ENCODE results near the gene PRDM16.

Gene PRDM16

DNA sequence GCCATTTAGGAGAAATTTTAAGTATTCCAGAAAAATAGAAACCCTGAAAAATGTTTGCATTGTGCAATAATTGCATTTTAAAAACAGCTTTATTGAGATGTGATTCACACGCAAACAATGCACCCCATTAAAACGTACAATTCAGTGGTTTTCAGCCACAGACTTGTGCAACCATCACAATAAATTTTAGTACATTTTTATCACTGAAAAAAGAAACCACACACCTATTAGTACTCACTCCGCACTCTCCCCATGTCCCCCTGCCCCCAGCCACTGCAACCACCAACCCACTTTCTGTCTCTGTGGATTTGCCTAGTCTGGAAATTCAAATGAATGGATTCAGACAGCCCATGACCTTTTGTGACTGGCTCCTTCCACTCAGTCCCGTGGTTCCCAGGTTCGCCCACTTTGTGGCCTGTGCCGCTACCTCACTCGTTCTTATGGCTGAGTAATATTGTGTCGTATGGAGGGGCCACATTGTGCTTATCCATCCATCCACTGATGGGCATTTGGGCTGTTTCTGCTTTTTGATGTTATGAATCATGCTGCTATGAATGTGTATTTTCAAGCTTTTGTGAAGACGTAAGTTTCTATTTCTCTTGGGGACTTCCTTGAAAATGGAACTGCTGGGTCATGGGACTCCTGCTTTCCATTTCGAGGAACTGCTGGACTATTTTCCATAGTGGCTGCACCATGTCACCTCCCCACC lies 237.7 kb downstream of the PRDM16 start:
- DNase-seq (ENCODE audit: low spot score): no peak

DNA sequence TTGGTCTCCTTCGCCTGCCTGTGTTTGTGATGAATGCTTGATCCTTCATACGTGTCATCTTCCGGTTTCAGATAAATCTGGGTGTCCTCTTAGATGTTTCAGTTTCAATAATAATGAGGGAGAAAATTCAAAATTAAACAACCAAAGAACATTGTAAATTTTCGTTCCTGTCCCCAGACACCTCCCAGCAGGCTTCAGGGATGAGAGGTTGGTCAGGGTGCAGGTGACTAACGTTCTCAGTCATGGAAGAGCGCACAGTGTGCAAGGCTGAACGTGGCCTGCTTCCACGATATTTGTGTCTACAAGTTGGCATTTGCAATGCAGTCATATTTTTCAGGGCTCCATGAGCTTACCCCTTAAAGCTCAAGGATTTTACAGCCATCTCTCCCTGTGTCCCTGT lies 238.4 kb downstream of the PRDM16 start:
- no peak for DNase-seq (ENCODE audit: low spot score)

DNA sequence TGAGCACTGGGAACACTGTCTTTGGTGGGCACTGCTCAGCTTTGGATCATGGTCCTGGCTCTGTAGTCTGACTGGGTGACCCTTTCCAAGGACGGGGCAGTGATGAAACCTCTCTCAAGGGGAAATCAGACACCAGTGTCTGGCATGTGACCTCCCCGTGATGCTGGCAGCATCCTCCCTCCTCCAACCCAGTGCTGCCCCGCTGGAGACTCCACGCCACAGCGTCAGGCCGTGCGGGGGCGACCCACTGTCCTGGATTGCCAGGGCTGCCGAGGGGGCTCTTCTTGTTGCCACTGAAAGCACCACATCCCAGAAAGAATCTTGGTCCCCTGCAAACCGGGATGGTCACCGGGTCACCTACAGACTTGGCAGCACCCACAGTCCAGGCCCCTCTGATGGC lies 239.1 kb downstream of the PRDM16 start:
- no peak for DNase-seq (ENCODE audit: low spot score)

DNA sequence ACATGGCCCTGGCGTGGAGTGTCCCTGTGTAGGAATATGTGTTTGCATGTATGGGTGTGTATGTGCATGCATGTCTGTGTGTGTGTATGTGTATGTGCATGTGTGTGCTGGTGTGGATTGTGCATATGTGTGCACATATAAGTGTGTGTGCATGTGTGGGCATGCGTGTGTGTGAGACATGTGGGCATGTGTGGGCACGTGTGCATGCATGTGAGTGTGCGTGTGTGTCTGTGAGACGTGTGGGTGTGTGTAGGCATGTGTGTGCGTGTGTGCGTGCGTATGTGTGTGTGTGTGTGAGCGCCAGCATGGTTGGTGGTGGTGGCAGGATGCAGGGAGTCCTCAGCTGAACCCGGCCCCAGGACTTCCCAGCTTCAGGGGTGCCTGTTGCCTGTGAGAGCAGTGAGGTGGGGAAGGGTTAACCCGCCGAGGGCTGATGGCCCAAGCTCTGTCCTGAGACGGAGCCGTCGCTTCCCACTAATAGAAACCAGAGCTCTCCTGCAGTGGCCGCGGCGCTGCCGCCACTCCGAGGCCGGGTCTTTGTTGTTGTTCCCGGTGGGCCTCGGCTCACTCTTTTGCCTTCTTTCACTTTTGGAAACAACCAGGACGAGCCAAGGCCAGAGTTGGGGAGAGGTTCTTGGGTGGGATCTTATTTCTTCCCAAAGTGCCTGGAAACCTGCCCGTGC lies 241.9 kb downstream of the PRDM16 start:
- no peak for DNase-seq (ENCODE audit: low spot score)

DNA sequence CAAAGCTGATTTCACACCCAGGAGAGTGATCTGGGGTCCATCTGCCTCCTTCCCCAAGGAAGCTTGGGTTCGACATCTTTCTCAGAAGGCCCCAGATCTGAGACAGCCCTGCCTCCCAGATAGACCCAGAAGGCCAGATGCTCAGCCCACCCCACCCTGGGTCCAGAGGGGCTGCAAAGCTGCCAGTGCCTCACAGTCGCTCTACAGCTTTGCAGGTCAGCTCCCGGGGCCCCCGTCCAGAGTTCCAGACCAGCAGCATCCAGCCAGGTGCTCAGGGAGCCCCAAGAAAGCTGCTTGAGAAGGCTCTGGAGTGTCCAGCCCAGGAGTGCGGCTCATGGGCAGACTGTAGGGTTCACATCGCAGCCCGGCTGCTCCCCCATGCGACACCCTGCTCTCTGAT lies 242.7 kb downstream of the PRDM16 start:
- DNase-seq (ENCODE audit: low spot score): no peak

DNA sequence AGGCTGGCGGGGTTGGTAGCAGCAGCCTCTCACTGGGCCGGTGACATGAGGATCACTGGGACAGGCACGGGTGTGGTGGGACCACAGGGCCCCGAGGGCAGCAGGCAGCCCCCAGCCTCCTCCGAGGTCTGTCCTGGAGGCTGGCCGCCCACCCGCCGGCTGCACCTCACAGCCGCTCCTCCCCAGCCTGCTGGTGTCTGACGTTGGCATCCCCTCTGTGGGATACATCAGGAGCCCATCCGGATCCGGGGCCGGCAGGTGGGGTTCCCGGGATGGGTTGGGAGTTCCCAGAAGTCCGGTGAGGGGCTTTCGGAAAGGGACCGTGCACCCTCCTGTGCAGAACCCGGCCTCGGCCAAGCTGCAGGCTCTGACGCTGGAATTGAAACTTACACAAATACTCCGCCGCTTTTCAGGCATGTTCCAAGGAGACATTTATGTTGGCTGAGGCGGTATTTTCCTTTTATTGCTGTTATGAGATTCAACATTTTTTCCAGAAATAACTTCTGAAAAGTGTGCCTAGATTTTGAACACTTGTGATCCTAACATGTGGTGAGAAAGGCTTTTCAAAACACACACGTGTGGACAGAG lies 243.4 kb downstream of the PRDM16 start:
- DNase-seq (ENCODE audit: low spot score): no peak

DNA sequence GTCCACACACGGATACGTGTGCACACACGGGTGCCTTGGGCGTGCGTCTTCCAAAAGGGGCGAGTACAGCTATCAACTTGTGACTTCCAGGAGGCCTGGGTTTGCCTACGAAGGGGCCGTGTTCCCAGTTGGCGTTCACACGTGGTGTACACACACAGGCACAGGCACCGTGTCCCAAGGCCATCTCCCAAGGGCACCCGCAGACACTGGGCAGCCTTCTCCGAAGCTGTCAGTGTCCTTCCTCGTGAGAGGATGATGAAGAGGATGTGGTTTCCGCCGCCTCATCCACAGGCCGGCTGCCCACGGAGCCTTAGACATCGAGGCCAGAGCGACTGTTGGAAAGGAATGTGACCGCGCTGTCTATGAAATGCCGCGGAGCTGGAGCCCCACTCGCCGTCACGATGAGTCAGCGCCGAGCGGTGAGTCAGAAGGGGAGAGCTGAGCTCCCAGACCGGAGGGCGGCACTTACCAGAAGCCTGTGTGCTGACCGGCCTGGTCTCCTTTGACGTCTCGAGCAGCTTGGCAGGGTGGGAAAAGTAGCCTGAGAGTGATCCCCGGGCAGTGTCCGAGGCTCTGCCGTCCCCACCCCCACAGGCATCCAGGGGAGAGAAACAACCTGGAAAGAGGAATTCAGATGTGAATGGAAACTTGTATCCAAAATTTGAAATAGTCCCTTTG lies 244.0 kb downstream of the PRDM16 start:
- DNase-seq (ENCODE audit: low spot score): no peak

DNA sequence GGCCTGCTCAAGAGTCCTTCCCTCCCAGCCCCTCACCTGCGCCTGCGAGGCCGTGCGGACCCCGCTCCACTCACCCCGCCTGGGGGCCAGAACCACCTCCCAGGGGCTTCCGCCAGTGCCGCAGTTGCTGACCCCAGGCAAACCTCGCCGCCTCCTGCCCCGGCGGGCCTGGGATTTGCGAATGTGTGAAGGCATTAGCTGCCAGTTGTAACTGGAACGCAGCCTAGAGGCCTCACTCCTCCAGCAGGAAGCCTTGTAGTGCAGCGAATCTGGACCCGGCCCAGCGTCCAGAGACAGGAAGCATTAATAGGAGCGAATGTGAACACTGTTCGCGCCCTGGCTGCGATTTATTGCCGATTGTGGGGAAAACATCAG lies 244.6 kb downstream of the PRDM16 start:
- no peak for DNase-seq (ENCODE audit: low spot score)

DNA sequence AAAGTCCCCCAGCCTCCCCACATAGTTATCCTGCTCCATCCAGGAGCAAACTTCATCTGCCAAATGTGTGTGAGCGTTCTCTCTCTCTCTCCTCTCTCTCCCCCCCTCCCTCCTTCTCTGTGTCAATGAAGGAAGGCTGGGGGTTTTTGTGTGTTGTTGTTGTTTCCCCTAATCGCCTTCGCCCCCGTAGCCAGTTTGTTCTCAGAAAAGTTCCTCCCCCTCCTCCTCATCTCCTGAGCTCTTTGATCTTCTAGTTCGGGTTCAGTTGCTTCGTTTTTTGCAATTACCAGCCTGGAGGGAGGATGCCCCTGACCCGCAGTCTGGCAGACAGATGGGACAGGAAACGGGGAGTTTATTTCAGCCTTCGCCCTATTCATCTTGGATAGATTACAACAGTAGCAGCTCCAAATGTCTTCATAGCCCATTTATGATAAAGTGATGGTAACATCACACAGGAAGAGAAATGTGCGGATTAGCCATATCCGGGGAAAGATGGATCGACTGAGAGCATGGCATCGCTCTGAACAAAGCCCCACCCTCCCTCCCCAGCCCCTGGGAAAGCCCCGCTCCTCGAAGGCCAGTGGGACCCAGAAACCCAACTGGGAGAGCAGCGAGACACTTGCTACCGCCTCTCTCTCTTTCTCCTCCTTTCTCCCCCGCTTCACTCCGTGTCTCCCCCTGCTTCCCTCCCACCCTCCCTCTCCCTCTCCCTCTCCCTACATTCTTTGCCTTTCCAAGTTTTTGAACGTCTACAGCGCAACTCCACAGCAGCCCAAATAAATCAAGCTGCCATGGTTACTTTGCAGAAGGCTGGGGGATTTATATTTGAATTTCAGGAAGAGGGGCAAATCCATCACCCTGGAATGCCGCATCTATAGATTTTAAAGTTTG lies 245.7 kb downstream of the PRDM16 start:
- DNase-seq (ENCODE audit: low spot score): no peak

DNA sequence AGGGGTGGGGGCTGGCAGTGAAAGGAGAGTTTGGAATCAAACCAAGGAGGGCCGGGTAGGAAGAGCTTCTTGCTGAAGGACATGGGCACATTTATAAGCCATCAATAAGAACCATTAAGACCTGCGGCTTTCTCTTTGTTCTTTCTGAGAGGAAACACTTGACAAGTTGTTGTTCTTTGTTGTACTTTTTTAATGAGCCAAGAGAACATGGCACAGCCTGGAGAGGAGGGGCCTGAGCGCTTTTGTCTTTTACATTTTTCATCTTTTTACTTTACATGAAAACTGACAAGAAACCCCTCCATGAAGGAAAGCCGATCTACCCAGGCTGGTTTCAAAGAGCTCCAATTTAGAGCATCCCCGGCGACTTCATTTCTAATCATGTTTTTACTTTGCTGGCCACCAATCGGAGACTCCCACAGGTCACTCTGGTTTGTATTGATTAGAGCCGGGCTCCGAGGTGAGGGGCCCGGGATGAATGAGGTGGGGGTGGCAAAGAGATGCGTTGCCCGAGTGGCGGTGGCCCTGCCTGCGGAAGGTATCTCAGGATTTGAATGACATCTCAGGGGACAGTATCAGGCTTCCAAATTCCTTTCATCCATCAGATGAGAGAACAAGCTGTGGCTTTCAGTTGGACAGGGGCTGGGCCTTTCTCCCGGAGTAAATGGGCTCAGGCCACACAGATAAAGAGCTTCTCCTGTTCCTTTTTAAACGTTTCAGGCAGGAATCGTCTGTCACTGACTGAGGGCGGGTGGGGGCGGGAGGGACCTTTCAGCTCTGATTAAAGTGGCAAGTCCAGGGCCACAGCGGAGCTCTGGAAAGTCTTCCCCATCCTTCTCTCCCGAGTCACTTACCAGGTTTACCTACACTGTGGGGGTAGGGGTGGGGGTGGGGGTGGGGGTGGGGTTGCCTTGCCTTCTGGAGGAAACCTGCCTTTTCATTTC lies 246.7 kb downstream of the PRDM16 start:
- no peak for DNase-seq (ENCODE audit: low spot score)

DNA sequence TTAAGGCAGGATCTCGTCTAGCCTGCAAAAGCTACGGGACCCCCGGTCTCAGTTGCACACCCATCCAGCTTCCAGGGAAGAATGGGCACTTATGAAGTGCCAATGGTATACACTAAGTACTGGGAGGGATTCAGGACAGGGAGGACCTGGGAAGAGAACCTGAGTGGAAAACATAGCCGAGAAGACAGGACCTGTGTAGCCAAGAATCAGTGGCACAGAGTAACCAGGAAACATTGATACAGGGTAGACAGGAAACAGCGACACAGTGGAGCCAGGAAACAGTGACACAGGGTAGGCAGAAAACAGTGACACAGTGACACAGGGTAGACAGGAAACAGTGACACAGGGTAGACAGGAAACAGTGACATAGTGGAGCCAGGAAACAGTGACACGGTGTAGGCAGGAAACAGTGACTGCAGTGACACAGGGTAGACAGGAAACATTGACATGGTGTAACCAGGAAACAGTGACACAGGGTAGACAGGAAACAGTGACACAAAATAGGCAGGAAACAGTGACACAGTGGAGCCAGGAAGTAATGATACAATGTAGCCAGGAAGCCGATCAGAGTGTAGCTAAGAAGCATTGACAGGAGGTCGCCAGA lies 247.4 kb downstream of the PRDM16 start:
- DNase-seq (ENCODE audit: low spot score): no peak

DNA sequence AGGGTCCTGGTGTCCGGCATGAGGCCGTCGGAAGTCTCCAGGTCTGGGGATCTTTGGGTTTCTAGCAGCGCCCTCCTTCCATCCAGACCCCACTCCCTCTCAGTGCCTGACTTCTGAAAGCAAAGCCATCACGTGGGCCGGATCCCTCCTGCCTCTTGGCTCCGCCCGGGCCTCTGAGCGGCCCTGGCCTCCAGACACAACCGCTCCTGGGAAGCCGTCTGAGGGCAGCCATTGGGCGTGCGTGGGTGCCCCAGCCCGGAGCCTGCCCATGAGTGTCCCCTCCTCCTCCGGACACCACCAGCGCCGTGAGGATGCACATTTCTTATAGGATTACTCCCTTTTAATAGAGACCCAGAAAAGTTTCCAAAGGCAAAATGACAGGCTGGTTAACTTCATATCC lies 248.5 kb downstream of the PRDM16 start:
- DNase-seq (ENCODE audit: low spot score): no peak

DNA sequence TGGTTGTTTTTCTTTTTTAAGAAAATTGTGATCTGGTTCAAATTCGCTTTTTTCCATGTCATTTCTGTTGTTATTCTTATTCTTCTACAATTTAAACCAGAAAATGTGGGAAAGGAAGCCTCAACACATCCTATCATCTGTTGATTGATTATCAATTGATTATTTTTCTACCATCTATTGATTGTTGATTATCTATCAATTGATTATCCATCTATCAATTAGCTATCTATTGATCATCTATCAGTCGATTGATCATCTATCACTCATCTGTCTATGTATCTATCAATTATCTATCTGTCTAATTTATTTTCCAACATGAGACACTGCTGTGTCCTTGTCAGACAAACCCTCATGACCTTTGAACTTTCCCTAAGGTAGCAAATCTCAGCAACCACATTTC lies 249.3 kb downstream of the PRDM16 start:
- DNase-seq (ENCODE audit: low spot score): no peak

DNA sequence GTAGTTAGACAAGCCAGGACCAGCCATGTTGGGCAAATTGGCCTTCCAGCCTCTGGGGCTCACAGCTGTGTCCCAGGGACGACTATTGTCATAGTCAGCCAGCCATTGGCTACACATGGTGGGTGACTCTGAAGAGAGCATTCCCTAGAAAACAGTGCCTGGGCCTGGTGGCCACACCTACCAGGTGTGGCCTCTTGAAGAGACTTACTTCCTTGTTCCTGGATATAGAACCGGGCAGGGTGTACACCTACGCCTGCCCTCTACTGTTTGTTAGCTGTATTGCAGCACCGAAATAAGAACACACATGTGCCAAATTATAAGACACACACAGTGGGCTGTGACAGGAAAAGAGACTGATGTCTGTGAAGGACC lies 250.9 kb downstream of the PRDM16 start:
- peak; percentile 56 for DNase-seq (ENCODE audit: low spot score)

DNA sequence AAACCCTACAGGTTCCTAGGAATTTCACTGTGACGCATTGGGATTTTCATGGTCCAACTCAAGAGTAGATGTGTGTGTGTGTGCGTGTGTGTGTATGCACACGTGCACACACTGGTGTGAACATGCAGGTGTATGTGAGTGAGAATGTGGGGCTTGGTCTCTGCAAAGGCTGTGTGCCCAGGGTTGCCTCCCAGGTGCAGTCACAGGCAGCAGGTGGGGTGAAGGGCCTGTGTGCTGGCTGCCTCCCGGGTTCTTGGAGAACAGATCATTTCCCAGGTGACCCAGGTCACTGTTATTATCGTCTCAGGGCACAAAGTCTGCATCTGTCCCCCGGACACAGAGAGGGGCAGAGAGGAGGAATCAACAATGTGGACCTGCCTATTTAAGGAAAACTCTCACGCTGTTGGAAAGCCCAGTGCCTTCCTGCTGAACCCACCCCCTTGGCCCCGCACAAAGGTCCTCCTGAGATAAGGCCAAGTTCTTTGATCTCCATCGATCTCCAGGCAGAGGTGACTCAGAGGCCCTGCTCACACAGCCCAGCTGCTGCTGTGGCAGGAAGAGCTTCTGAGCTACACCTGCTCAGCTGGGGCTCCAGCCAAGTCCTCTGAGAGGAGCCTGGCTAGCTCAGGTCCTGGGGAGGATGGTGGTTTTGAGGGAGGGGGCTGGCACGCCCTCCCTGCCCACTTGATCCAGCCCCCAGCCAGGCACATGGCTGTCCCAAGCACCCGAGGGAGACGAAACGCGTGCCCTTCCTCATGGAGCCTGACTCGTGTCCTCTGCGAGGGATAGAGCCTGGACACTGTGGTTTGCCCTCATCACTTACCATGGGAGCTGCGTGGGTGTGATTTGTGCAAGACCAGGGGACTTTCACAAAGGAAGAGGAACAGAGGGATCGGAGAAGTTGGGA lies 251.5 kb downstream of the PRDM16 start:
- DNase-seq (ENCODE audit: low spot score): no peak

DNA sequence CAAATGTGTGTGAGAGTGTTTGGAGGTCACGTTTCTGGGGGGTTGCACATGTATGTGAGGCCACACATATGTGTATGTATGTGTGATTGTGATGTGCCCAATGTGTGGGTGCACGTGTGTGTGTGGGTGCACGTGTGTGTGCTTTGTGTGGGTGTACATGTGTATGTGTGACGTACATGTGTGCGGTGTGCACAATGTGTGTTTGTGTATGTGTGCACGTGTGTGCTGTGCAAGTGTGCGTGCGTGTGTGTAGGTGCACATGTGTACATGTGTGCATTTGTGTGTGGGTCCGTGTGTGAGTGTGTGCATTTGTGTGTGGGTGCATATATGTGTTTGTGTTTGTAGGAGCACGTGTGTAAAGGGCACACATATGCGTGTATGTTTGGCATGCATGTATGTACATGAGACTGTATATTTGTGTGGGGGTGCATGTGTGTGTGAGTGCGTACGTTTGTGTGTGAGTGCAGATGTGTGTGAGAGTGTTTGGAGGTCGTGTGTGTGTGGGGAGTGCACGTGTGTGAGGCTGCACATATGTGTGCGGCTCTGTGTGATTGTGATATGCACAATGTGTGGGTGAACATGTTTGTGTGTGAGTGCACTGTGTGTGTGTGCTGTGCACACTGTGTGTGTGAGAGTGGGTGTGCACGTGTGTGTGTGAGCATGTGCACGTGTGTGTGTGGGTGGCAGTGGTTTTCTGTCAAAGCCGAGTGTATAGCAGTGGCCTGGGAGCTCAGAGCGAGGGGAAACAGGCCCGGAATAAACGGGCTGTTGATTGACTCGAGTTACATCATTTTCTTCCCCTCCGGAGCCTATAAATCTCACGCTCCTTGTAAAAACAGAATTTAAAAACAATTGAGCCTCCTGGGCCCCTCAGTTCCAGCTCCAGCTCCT lies 252.8 kb downstream of the PRDM16 start:
- no peak for DNase-seq (ENCODE audit: low spot score)

DNA sequence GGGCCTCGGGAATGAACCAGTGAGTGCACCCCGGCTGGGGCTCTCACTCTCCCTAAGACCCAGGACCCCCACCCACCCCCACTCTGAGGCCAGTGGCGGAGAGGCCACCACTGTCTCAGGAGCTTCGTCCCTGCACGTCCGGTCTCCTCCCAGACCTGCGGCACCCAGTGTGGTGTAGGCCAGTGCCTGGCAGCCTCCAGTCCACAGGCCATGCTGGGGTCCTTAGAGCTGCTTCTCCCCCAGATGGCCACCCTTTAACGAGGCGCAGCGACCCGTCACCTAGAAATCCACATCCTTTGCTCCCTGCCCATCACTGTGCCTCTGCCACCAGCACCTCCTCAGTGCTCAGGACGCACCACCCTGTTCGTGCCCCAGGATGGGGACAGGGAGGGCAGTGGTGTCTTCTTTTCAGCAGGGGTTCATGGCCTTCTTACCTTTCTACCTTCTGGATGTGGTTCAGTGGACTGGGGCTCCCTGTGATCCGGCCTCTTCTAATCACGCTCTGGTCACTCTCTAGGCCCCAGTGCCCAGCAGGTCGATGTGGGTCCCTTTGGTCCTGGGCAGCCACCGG lies 253.5 kb downstream of the PRDM16 start:
- DNase-seq (ENCODE audit: low spot score): no peak
